ENCODE results near the gene CCDC59. TPM values are rescaled to one million over a fixed set of nuclear protein-coding genes. Genes with fewer than 3 reads are reported as not detected.

The CCDC59 gene
- total and polyA plus RNA-seq, 9 donors: 35.2 to 46.2 (median 39.1) TPM

DNA sequence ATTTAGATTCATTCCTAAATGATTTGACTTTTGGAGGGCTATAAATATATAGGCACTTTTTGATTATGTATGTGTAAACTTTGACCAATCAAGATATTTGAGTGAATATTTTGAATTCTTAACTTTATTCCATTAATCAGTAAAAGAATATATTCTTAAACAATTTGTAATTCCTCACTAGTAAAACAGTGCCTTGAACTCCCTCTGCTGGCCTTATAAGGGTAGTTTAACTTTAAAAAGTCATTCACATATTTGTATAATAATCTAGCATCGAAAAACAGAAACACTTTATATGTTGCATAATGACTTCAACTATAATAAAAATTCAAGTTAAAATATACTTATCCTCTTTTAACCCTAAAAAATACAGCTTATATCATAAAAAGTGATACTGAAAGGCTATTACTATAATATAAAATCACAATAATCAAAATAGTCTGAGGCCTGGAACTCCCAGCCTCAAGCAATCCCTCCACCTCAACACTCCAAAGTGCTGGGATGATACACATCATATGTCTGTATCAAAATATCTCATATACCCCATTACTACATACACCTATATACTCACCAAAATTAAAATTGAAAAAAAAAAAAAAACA is 31.2 kb downstream of the CCDC59 start:
- DNase-seq: peak; percentile 15
- no CpG with 5 or more reads among the region's 1 CpG for WGBS (ENCODE audit: insufficient coverage)
- Histone ChIP-seq H3K27ac (ENCODE audit: low read length) (no peak overlapping the region), H3K27me3 (ENCODE audit: control insufficient read depth, insufficient read depth, low read length) (no peaks in the 10 kb centered on the region), H3K9me3 (replicated peaks; ENCODE audit: control insufficient read depth, low read depth, low read length) (no peaks in the 10 kb centered on the region), H3K4me3 (ENCODE audit: low read length) (no peak overlapping the region), H3K36me3 (ENCODE audit: control insufficient read depth, insufficient read depth, low read length) (no peaks in the 10 kb centered on the region), H3K4me1 (ENCODE audit: control insufficient read depth, insufficient read depth, low read length) (no peaks in the 10 kb centered on the region)

DNA sequence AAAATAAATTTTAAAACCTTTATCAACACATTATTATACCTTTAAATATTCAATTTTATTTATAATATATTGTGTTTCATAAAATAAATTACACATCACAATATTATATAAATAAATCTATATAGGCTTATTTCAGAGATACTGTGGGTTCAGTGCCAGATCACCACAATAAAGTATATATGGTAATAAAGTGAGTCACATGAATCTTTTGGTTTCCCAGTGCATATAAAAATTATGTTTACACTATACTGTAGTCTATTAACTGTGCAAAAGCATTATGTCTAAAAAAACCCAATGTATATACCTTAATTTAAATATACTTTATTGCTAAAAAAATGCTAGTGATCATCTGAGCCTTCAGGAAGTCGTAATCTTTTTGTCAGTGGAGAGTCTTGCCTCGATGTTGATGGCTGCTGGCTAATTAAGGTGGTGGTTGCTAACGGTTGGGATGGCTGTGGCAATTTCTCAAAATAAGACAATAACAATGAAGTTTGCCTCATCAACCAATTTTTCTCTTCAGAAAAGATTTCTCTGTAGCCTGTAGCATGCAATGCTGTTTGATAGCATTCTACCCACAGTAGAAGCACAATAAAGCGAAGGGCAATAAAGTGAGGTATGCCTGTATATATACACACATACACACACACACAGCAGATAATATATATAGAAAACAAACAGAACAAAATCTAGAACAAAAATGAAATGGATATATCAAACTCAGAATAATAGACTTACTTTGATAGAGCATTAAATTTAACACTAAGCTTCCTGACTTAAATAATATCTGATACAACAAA is 32.4 kb downstream of the CCDC59 start:
- H3K27ac ChIP-seq (ENCODE audit: low read length): no peak overlapping the region
- H3K4me3 ChIP-seq (ENCODE audit: low read length): no peak overlapping the region
- WGBS (ENCODE audit: insufficient coverage): no CpG with 5 or more reads among the region's 4 CpGs
- H3K9me3 ChIP-seq (replicated peaks; ENCODE audit: control insufficient read depth, low read depth, low read length): no peaks in the 10 kb centered on the region
- DNase-seq: no peak
- no peaks in the 10 kb centered on the region for H3K36me3 ChIP-seq (ENCODE audit: control insufficient read depth, insufficient read depth, low read length)
- no peaks in the 10 kb centered on the region for H3K27me3 ChIP-seq (ENCODE audit: control insufficient read depth, insufficient read depth, low read length)
- H3K4me1 ChIP-seq (ENCODE audit: control insufficient read depth, insufficient read depth, low read length): no peaks in the 10 kb centered on the region

DNA sequence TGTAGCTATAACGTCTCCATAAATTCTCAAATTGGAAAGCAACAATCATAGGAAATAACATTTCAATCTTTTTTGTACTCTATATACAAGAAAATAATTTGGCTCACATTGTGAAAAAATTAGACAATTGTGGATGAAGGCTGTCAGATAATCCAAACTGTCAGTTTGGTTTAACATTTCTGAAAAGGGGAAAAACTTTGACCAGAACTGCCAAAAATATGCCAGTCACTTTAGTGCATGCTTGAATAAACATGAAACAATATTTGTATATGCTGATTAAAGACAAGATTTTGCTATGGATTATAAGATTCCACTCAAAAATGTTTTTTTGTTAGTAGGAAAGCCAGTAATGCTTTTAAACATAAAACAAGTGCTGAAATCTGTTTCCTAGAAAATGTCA is 38.9 kb downstream of the CCDC59 start:
- DNase-seq: no peak
- H3K27me3 ChIP-seq (ENCODE audit: control insufficient read depth, insufficient read depth, low read length): no peaks in the 10 kb centered on the region
- H3K4me3 ChIP-seq (ENCODE audit: low read length): no peak overlapping the region
- no peaks in the 10 kb centered on the region for H3K9me3 ChIP-seq (replicated peaks; ENCODE audit: control insufficient read depth, low read depth, low read length)
- no CpG with 5 or more reads among the region's 1 CpG for WGBS (ENCODE audit: insufficient coverage)
- H3K27ac ChIP-seq (ENCODE audit: low read length): no peak overlapping the region
- H3K36me3 ChIP-seq (ENCODE audit: control insufficient read depth, insufficient read depth, low read length): no peaks in the 10 kb centered on the region
- no peaks in the 10 kb centered on the region for H3K4me1 ChIP-seq (ENCODE audit: control insufficient read depth, insufficient read depth, low read length)

DNA sequence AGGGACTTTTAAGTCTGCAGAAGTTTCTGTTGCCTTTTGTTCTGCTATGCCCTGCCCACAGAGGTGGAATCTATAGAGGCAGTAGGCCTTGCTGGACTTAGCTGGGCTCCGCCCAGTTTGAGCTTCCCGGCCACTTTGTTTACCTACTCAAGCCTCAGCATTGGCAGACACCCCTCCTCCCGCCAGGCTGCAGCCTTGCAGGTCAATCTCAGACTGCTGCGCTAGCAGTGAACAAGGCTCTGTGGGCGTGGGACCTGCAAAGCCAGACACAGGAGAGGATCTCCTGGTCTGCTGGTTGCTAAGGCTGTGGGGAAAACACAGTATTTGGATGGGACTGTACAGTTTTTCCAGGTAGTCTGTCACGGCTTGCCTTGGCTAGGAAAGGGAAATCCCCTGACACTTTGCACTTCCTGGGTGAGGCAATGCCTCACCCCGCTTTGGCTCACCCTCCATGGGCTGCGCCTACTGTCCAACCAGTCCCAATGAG is 43.7 kb downstream of the CCDC59 start:
- no peak overlapping the region for H3K4me3 ChIP-seq (ENCODE audit: low read length)
- no peaks in the 10 kb centered on the region for H3K9me3 ChIP-seq (replicated peaks; ENCODE audit: control insufficient read depth, low read depth, low read length)
- WGBS (ENCODE audit: insufficient coverage): 59% methylated on average over 8 of the region's 8 CpGs
- no peaks in the 10 kb centered on the region for H3K4me1 ChIP-seq (ENCODE audit: control insufficient read depth, insufficient read depth, low read length)
- DNase-seq: no peak
- no peaks in the 10 kb centered on the region for H3K36me3 ChIP-seq (ENCODE audit: control insufficient read depth, insufficient read depth, low read length)
- H3K27ac ChIP-seq (ENCODE audit: low read length): no peak overlapping the region
- H3K27me3 ChIP-seq (ENCODE audit: control insufficient read depth, insufficient read depth, low read length): no peaks in the 10 kb centered on the region

Other genes with a start within 250 kb of the CCDC59 start
- gene METTL25, start 142 bp upstream of the CCDC59 start, total RNA-seq: 24.8 TPM
- 1 to 10 TPM; 5.0 to 9.6 (median 7.1) TPM for gene METTL25, start 142 bp upstream of the CCDC59 start, polyA plus RNA-seq (ENCODE audit: insufficient read depth in 1 of 8, insufficient read length in 8 of 8, low replicate concordance in 1 of 8)

All from muscle of leg (tissue), 11 donors.